OCI-LY3 (cell line): Measurements from ENCODE around the gene GLB1L3.

Experiments
- H2AFZ ChIP-seq: fragments of 200-600, 300-600 bp; shearing (Covaris generic); 2 replicates; pipeline ENCODE4 v1.6.0; 2014; ENCODE audit warnings: antibody characterized with exemption, low read depth, low read length
- H3K27ac ChIP-seq: fragments of 200-600, 300-600 bp; sonication (generic); 2 replicates; pipeline ENCODE4 v1.5.1; 2014; ENCODE audit warnings: mild to moderate bottlenecking, low read length, moderate library complexity, mixed read lengths
- H3K27me3 ChIP-seq: fragments of 200-600, 300-600 bp; sonication (generic); 2 replicates; pipeline ENCODE4 v1.6.1; 2014; ENCODE audit warnings: low read depth, low read length, mixed read lengths
- H3K36me3 ChIP-seq: fragments of 200-600, 300-600 bp; sonication (generic); replicated peaks from 2 replicates; pipeline ENCODE3; 2014; ENCODE audit warnings: low read depth, low read length, mixed read lengths
- H3K4me1 ChIP-seq: fragments of 300-600, 200-600 bp; sonication (generic); 2 replicates; pipeline ENCODE4 v1.6.1; 2014; ENCODE audit warnings: low read length, mixed read lengths
- H3K4me2 ChIP-seq: fragments of 200-600, 300-600 bp; sonication (generic); 2 replicates; pipeline ENCODE4 v1.6.1; 2014; ENCODE audit warnings: low read length, mixed read lengths
- H3K4me3 ChIP-seq: fragments of 300-600, 200-600 bp; sonication (generic); 2 replicates; pipeline ENCODE4 v1.5.1; 2014; ENCODE audit warnings: antibody characterized with exemption, mild to moderate bottlenecking, low read length, moderate library complexity
- H3K79me2 ChIP-seq: fragments of 300-600, 200-600 bp; shearing (Covaris generic); 2 replicates; pipeline ENCODE4 v1.6.1; 2014; ENCODE audit warnings: mild to moderate bottlenecking, low read length, mixed read lengths
- H3K9ac ChIP-seq: fragments of 300-600, 200-600 bp; shearing (Covaris generic); 2 replicates; pipeline ENCODE4 v1.6.0; 2014; ENCODE audit warnings: mild to moderate bottlenecking, low read length, moderate library complexity
- H3K9me3 ChIP-seq: fragments of 200-600, 300-600 bp; shearing (Covaris generic); 2 replicates; pipeline ENCODE4 v1.6.1; 2014; ENCODE audit warnings: low read length, mixed read lengths; ENCODE audit not compliant: insufficient read depth
- H4K20me1 ChIP-seq: fragments of 200-600, 300-600 bp; sonication (generic); 2 replicates; pipeline ENCODE4 v1.6.1; 2016; ENCODE audit warnings: low read length, mixed read lengths; ENCODE audit not compliant: insufficient read depth
- CTCF ChIP-seq: fragments of 200-600, 300-600 bp; sonication (generic); IDR thresholded peaks from 2 replicates; pipeline ENCODE4 v1.5.1; 2014; ENCODE audit warnings: antibody characterized with exemption, low read length, low read depth
- EZH2phosphoT487 ChIP-seq: fragments of 200-600 bp; shearing (Covaris generic); IDR thresholded peaks from 2 replicates; pipeline ENCODE4 v1.6.1; 2018; ENCODE audit warnings: antibody characterized with exemption, mixed run types, low read depth

Gene GLB1L3

GRCh38 chr11:134349109-134349801 is 73.1 kb downstream of the GLB1L3 start:
- H3K9me3 ChIP-seq: no peaks in the 10 kb centered on the region
- no peak overlapping the region for H2AFZ ChIP-seq
- no peak overlapping the region for H3K4me3 ChIP-seq
- H3K4me1 ChIP-seq: peaks cover 11% of the 10 kb centered on the region
- H3K36me3 ChIP-seq: no peaks in the 10 kb centered on the region
- no peak overlapping the region for H3K4me2 ChIP-seq
- H3K9ac ChIP-seq: no peak overlapping the region
- TF ChIP-seq EZH2phosphoT487: no peak
- no peak for TF ChIP-seq CTCF
- no peaks in the 10 kb centered on the region for H3K79me2 ChIP-seq
- no peaks in the 10 kb centered on the region for H4K20me1 ChIP-seq
- H3K27me3 ChIP-seq: peaks cover 20% of the 10 kb centered on the region
- H3K27ac ChIP-seq: no peak overlapping the region

GRCh38 chr11:134349802-134350355 is 73.7 kb downstream of the GLB1L3 start:
- H4K20me1 ChIP-seq: no peaks in the 10 kb centered on the region
- H3K36me3 ChIP-seq: no peaks in the 10 kb centered on the region
- TF ChIP-seq CTCF: no peak
- no peak for TF ChIP-seq EZH2phosphoT487
- peak overlapping the region; percentile 16; the same call in 1 of the 2 replicates for H3K4me3 ChIP-seq
- peaks cover 25% of the 10 kb centered on the region for H3K27me3 ChIP-seq
- H3K9me3 ChIP-seq: no peaks in the 10 kb centered on the region
- no peak overlapping the region for H3K9ac ChIP-seq
- no peaks in the 10 kb centered on the region for H3K79me2 ChIP-seq
- no peak overlapping the region for H2AFZ ChIP-seq
- H3K4me2 ChIP-seq: peak overlapping the region; percentile 60
- H3K27ac ChIP-seq: no peak overlapping the region
- H3K4me1 ChIP-seq: peaks cover 11% of the 10 kb centered on the region

GRCh38 chr11:134350381-134350780 is 74.2 kb downstream of the GLB1L3 start:
- Histone ChIP-seq H3K27ac (no peak overlapping the region), H3K4me1 (peaks cover 11% of the 10 kb centered on the region), H3K9me3 (no peaks in the 10 kb centered on the region), H3K9ac (no peak overlapping the region), H3K36me3 (no peaks in the 10 kb centered on the region), H3K4me2 (peak overlapping the region; percentile 60), H3K4me3 (peak overlapping the region; percentile 16; the same call in 1 of the 2 replicates), H3K79me2 (no peaks in the 10 kb centered on the region), H4K20me1 (no peaks in the 10 kb centered on the region), H3K27me3 (peaks cover 27% of the 10 kb centered on the region), H2AFZ (no peak overlapping the region)
- no peak for TF ChIP-seq CTCF
- no peak for TF ChIP-seq EZH2phosphoT487

GRCh38 chr11:134352111-134352510 is 75.9 kb downstream of the GLB1L3 start:
- Histone ChIP-seq H3K27me3 (peaks cover 34% of the 10 kb centered on the region), H3K36me3 (no peaks in the 10 kb centered on the region), H3K27ac (no peak overlapping the region), H3K9ac (no peak overlapping the region), H3K4me3 (no peak overlapping the region), H3K4me1 (peaks cover 11% of the 10 kb centered on the region), H3K79me2 (no peaks in the 10 kb centered on the region), H3K4me2 (no peak overlapping the region), H2AFZ (no peak overlapping the region), H3K9me3 (no peaks in the 10 kb centered on the region), H4K20me1 (no peaks in the 10 kb centered on the region)
- TF ChIP-seq EZH2phosphoT487: no peak
